Hematopoietic multipotent progenitor cell treated with erythropoietin and hydrocortisone succinate and interleukin-3 and kit ligand, for 8 days (in vitro differentiated cells): ENCODE results near the gene TCIRG1.

Source experiments
- DNase-seq: peaks from one replicate; pipeline ENCODE4 v3.0.0-alpha.2; 2015

The TCIRG1 gene

GRCh38 chr11:68037411-68038225, 1.2 kb upstream of the TCIRG1 start:
- DNase-seq = no peak

- DNase-seq = no peak
Observed at GRCh38 chr11:68038226-68038717, 553 bp upstream of the TCIRG1 start.

- no peak for DNase-seq
Observed at GRCh38 chr11:68039526-68040086, 781 bp downstream of the TCIRG1 start.

- peak; percentile 31 for DNase-seq
Observed at GRCh38 chr11:68040101-68040956, 1.5 kb downstream of the TCIRG1 start.

GRCh38 chr11:68040957-68041591, 2.2 kb downstream of the TCIRG1 start:
- DNase-seq = no peak

GRCh38 chr11:68041617-68042218, 2.9 kb downstream of the TCIRG1 start:
- no peak for DNase-seq

GRCh38 chr11:68042219-68043028, 3.6 kb downstream of the TCIRG1 start:
- no peak for DNase-seq

- no peak for DNase-seq
Observed at GRCh38 chr11:68043029-68043348, 4.2 kb downstream of the TCIRG1 start.

- DNase-seq = peak; percentile 50
Observed at GRCh38 chr11:68043349-68044144, 4.7 kb downstream of the TCIRG1 start.

GRCh38 chr11:68044145-68044813, 5.5 kb downstream of the TCIRG1 start:
- DNase-seq = no peak

GRCh38 chr11:68044898-68045351, 6.1 kb downstream of the TCIRG1 start:
- DNase-seq = no peak

- DNase-seq = no peak
Observed at GRCh38 chr11:68047437-68048290, 8.8 kb downstream of the TCIRG1 start.

GRCh38 chr11:68048681-68049508, 10.1 kb downstream of the TCIRG1 start:
- DNase-seq = no peak

- DNase-seq = no peak
Observed at GRCh38 chr11:68049509-68050370, 10.9 kb downstream of the TCIRG1 start.

- no peak for DNase-seq
Observed at GRCh38 chr11:68050371-68050841, 11.6 kb downstream of the TCIRG1 start.

- no peak for DNase-seq
Observed at GRCh38 chr11:68051191-68052136, 12.6 kb downstream of the TCIRG1 start.
